Measurements from ENCODE around the gene TARBP1.

TARBP1 gene

GRCh38 chr1:234497589-234497988, 18.6 kb upstream of the TARBP1 start:
- no peak overlapping the region for H3K27ac ChIP-seq
- TF ChIP-seq ZFX (IDR thresholded peaks at IDR 0.05; ENCODE audit: borderline replicate concordance) (no peak), CTCF (IDR thresholded peaks at IDR 0.05) (no peak)

- no peak for TF ChIP-seq ZFX (IDR thresholded peaks at IDR 0.05; ENCODE audit: borderline replicate concordance)
- no peak for TF ChIP-seq CTCF (IDR thresholded peaks at IDR 0.05)
- H3K27ac ChIP-seq: no peak overlapping the region
Measured at GRCh38 chr1:234495231-234495990, 16.4 kb upstream of the TARBP1 start.

GRCh38 chr1:234494049-234494448, 15.1 kb upstream of the TARBP1 start:
- TF ChIP-seq CTCF (IDR thresholded peaks at IDR 0.05) (no peak), ZFX (IDR thresholded peaks at IDR 0.05; ENCODE audit: borderline replicate concordance) (no peak)
- H3K27ac ChIP-seq: no peak overlapping the region

- H3K27ac ChIP-seq: no peak overlapping the region
- TF ChIP-seq ZFX (IDR thresholded peaks at IDR 0.05; ENCODE audit: borderline replicate concordance) (no peak), CTCF (IDR thresholded peaks at IDR 0.05) (no peak)
Measured at GRCh38 chr1:234490793-234491479, 12.0 kb upstream of the TARBP1 start.

- H3K27ac ChIP-seq: no peak overlapping the region
- TF ChIP-seq ZFX (IDR thresholded peaks at IDR 0.05; ENCODE audit: borderline replicate concordance) (no peak), CTCF (IDR thresholded peaks at IDR 0.05) (no peak)
Measured at GRCh38 chr1:234489698-234490077, 10.7 kb upstream of the TARBP1 start.

- TF ChIP-seq CTCF (IDR thresholded peaks at IDR 0.05): no peak
- no peak for TF ChIP-seq ZFX (IDR thresholded peaks at IDR 0.05; ENCODE audit: borderline replicate concordance)
- H3K27ac ChIP-seq: no peak overlapping the region
Measured at GRCh38 chr1:234489007-234489697, 10.2 kb upstream of the TARBP1 start.
